HG03025 (cell line): ENCODE data around the gene LRRC4.

Experiments
- ATAC-seq: cut with Tn5 transposase; IDR thresholded peaks from one replicate; pipeline ENCODE4 v1.9.1; 2021; ENCODE audit warnings: mild to moderate bottlenecking, moderate library complexity; ENCODE audit not compliant: unreplicated experiment, low FRiP score

Gene LRRC4

DNA sequence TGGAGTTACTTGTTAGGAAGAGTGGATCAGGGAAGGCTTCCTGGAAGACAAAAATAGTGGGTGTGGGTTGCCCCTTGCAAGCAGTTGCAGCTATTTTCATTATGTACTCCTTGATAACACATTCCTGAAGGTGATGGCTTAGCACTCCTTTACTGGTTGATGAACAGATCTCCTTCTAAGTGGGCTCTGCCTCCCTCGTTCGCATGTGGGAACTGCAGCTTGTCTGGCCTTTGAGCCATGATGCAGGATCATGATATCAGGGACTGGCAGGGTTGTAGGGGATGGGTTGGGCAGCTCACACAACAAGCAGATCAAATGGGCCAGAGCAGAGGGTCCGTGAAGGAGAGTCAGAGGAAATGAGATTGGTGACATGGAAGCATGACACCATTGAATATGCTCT lies 28.8 kb upstream of the LRRC4 start:
- no peak for ATAC-seq

DNA sequence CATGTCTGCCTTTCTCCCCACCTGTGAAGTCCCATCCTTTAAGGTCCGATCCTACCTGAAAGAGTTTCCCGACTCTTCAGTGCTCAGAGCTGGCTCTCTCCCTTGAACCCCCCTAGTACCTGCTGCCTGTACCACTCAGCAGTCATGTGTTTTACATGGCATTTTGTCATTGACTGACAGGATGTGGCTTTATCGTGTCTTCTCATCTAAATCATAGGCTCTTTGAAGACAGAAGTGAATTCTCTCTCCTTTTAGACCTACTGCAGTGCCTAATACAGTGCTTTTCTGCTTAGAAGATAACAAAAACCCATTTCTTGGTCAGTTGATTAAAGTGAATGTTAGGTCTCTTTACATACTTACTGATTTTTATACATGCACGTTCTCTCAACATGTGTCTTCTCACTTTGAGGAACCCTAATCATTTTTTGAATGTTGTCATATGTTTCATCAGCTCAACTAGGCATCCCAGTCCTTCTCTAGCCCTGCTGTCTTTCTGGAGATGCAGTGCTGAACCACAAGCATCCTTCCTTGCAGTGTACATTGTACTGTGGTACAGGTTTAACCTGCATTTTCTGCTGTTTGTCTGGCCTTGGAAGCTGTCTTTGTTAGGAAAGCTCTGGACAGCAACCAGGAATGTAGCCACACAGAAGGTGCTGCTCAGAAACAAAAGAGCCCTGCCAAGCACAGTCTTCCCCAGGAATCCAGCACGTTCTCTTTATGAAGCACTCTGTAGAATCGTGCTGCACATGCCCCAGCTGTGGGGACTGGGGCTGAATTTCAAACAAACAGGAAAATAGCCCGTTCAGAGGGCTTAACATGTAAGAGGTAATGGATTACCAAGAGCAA lies 28.1 kb upstream of the LRRC4 start:
- no peak for ATAC-seq

DNA sequence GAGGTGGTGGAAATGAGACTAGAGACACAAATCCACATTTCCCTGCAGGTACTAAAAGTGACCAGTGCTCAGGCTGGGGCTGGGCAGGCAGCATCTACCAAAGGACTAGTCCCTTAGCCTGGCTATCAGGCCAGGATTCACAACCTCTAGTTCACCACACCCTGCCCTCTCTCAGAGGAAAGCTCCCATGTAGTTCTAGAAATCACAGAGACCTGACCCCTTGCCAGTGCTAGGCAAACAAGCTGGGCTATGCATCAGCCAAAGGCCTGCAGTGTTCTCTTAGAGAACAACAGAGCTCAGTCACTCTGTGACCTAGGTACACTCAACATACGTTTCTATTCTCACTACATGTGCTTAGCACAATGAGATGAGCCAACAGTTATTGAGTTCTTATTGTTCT lies 26.7 kb upstream of the LRRC4 start:
- ATAC-seq: no peak

DNA sequence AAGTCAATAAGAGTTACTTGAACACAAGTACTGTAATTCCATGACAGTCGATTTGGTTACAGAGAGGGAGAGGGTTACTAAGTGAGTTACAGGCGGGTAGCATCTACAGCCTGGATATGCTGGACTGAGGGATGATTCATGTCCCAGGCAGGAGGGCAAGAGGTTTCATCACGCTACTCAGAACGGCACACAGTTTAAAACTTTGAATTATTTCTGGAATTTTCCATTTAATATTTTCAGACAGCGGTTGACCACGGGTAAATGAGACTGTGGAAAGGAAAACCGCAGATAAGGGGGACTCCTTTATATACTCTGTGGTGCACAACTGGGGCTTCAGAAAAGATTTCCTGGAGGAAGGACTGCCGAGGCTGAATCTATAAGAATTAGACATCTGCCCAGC lies 25.7 kb upstream of the LRRC4 start:
- ATAC-seq: no peak

DNA sequence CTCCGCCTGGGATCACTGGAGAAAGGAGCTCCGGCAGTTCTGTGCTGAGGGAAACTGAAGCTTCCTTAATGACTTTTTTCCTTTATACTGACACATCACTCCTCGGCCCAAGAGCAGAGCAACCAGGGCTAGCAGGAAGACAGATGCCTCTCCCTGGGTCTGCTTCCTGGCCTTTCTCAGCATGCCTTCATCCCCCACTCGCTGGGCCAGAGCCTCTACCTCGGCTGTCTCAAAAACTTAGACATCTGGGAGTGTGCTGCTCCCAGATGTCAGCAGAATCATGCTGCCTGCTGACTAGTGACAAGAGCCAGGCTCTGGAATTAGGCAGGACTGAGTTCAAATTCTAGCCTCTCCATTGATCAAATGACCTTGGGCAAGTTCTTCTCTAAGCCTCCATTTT lies 24.4 kb upstream of the LRRC4 start:
- ATAC-seq: no peak

GRCh38 chr7:128054511-128054910 lies 23.3 kb upstream of the LRRC4 start:
- ATAC-seq: no peak

DNA sequence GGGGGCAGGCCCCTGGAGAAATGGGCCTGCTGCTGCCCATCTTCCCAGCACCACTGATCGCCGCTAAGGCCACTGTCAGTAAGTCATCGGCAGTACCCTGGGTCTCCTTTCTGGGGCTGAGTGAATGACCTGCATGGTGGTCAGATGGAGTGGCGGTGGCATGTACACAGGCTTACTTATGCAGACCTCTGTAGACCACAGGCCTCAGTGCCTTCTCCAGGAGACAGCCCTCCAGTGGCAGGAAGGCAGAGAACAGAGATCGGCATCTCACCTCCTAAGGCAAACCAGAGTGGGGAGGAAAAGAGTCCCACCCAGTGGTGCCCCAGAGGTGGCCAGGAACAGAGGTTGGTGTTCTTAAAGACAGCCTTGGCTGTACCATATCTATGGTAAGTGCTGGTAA lies 22.8 kb upstream of the LRRC4 start:
- ATAC-seq: no peak

DNA sequence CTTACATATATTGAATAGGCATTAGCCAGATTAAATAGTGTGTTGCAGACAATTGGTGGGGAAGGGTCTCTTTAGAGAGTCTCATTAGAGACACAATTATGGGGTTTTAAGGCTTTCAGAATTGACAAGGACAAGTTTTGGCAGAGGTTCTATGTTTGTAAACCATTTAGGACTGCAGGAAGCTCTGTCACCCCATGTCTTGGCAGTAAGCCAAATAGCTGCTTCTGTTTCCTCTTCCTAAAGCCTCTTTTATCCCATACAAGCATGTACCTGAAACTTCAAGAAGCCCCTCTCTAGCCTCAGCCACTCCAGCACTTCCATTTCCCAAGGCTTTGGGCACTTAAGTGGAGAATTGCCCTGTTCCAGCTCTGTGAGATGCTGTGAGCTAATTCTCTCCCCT lies 21.8 kb upstream of the LRRC4 start:
- ATAC-seq: no peak

DNA sequence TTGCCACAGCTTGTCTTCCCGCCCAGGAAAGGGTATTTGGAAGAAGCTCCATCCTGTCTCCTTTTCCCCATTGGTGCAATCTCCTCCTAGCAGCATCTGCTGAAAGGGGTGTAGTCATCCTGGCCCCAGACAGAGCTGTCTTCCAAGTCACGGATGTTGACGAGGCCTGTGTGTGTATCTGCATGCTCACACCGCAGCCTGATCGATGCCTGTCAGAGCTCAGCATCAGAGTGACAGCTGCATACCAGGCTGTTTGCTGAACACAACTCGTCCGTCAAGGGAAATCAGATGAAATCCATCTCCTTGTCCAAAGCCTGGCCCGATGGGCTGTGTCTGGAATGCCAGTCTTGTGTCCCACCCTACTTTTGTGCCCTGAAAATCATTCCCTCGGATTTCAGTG lies 21.2 kb upstream of the LRRC4 start:
- no peak for ATAC-seq

- no peak for ATAC-seq
These were observed 14.5 kb upstream of the LRRC4 start for GRCh38 chr7:128045766-128046165.

DNA sequence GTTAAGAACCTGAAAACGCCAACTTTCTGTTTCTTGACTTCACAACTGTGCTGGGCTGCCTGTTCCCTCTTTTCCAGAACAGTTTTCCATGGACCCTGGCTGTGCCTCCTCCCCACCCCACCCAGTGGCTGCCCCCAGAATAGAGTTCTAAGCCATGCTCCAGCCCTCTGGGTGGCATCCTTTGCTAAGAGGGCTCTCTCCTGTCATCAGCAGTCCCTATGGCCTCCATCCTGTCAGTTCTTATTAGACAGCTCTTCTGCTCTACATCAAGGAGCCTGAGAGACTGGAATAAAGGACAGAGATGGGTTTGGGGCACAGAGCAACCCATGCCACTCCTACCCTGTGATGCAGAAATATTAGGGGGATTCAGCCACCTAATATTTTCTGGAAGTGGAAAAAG lies 13.9 kb upstream of the LRRC4 start:
- no peak for ATAC-seq

GRCh38 chr7:128044064-128044463 lies 12.8 kb upstream of the LRRC4 start:
- no peak for ATAC-seq

- no peak for ATAC-seq
These were observed 10.8 kb upstream of the LRRC4 start for GRCh38 chr7:128042012-128042411.

- ATAC-seq: no peak
These were observed 10.0 kb upstream of the LRRC4 start for GRCh38 chr7:128041203-128041602.

DNA sequence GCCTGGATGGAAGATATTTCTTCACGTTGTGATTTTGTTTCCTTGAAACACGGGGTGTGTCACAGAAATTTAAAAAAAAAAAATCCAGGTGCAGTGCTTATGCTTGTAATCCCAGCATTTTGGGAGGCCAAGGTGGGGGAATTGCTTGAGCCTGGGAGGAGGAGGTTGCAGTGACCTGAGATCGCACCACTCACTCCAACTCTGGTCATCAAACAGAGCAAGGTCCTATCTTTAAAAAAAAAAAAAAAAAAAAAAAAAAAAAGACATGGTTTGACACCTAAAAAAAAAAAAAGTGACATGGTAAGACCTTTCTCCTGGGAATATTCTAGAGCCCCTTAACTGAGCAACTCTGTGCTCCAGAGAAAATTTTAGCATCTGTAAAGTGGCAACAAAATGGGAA lies 9.0 kb upstream of the LRRC4 start:
- ATAC-seq: no peak

- ATAC-seq: no peak
These were observed 8.3 kb upstream of the LRRC4 start for GRCh38 chr7:128039544-128039953.

DNA sequence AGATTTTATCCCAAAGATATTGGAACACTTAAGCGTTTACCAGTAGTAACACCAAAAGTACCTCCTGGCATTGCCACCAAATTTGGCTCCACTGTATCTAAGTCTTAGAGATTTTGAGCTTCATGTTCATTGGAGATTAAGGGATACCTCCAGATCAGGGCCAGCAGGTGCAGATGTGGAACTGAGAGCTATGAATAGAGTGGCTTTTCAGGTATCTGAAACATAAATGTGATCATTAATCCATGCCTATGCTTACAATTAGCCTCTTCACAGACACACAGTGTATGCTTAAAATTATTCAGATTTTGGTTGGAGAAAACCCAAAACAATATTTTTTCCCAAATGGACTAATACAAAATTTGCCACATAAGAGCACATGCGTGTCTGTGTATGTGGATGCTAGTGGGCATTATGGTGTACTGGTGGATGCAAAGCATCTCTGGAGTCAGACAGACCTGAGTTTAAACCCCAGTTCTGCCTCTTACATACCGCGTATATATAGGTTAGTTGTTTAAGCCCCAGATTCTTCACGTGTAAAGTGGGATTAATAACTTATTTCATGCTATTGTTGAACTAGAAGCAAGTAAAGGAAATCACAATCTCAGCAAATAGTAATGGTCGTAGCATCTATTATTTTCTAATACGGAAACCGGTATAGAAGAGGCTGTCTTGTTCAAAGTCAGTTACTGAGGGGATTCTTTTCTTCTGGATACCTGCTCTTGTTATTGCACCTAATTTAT lies 6.8 kb upstream of the LRRC4 start:
- ATAC-seq: no peak

DNA sequence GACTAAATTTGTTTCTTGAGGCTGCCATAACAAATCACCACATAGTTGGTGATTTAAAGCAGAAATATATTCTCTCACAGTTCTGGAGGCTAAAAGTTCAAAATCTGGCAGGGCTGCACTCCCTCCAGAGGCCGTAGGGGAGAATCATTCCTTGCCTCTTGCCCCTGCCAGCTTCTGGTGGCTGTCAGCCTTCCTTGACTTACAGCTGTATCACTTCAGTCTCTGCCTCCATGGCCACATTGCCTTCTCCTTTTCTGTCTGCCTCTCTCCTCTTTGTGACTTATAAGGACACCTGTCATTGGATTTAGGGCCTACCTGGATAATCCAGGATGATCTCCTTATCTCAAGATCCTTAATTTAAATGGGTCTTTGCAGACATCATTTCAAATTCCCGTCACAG lies 5.8 kb upstream of the LRRC4 start:
- no peak for ATAC-seq

GRCh38 chr7:128036226-128036940 lies 5.1 kb upstream of the LRRC4 start:
- ATAC-seq: no peak

DNA sequence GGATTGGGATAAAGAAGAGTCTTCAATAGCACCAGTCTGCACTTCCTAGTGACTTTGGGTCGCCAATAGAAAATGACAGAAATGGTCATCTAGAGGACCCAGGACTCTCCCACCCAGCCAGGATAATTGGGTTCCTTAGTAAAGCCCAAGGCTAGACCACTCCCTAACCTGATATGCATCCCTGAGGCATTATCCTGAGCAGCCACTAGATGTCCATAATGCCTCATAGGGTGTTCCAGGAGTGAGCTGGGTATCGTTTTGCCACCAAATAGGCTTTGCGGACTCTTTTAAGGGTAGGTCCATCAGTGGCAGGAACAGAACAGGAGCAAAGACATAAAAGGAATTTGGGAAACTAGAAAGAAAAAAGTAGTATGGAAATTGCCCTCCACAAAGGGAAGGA lies 4.5 kb upstream of the LRRC4 start:
- ATAC-seq: no peak

DNA sequence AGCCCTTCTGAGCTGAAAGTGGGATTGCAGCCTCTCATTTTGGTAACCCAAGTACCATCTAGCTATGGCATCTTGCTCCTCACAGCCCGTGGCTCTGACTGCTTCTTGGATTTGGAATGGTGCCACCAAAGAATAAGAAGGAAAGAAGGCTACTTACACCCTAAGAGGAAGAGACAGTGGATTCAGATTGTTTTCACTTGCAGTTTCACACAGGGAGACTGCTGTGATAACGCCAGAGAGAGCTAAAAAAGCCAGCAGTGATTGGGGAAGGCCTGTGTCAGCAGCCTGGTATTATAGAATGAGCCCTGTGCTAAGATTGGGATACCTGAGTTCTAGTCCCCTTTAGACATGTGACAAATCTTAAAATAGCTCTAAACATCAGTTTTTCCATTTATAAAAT lies 3.6 kb upstream of the LRRC4 start:
- ATAC-seq: no peak
